ENCODE data around the gene DNAJC30.

- TF ChIP-seq, protein P1, sequence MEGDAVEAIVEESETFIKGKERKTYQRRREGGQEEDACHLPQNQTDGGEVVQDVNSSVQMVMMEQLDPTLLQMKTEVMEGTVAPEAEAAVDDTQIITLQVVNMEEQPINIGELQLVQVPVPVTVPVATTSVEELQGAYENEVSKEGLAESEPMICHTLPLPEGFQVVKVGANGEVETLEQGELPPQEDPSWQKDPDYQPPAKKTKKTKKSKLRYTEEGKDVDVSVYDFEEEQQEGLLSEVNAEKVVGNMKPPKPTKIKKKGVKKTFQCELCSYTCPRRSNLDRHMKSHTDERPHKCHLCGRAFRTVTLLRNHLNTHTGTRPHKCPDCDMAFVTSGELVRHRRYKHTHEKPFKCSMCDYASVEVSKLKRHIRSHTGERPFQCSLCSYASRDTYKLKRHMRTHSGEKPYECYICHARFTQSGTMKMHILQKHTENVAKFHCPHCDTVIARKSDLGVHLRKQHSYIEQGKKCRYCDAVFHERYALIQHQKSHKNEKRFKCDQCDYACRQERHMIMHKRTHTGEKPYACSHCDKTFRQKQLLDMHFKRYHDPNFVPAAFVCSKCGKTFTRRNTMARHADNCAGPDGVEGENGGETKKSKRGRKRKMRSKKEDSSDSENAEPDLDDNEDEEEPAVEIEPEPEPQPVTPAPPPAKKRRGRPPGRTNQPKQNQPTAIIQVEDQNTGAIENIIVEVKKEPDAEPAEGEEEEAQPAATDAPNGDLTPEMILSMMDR (IDR thresholded peaks at IDR 0.05), result peak in 11 of 12 donors; percentile 24 to 59 (median 40)
- no peak for TF ChIP-seq POLR2A (IDR thresholded peaks at IDR 0.05)
Measured at GRCh38 chr7:73701357-73701995, 18.2 kb upstream of the DNAJC30 start.
